Keratinocyte (primary cell): Measurements from ENCODE around the gene GKN1. TPM values are rescaled to one million over a fixed set of nuclear protein-coding genes. Genes with fewer than 3 reads are reported as not detected.
"Not testable (repeated sequence)": the region's sequence is repeated elsewhere in the genome, so short reads cannot be mapped to it uniquely, and the experiment has no call there.

Source experiments
- DNase-seq: peaks from one replicate; pipeline ENCODE4 v3.0.0-alpha.2; 2011; ENCODE audit warnings: low read depth, missing footprints, low spot score
- FAIRE-seq: peaks from 2 replicates; lab custom pipeline; 2011; peaks lifted over from hg19 to GRCh38; lab: Jason Lieb, UNC
- H2AFZ ChIP-seq: 2 replicates; pipeline ENCODE4 v1.6.0; 2012; ENCODE audit warnings: low read length, control low read depth, inconsistent platforms; ENCODE audit not compliant: control insufficient read depth
- H3K27ac ChIP-seq: 2 replicates; pipeline ENCODE4 v1.5.1; 2011; ENCODE audit warnings: low read length; ENCODE audit not compliant: control insufficient read depth, insufficient read depth
- H3K27me3 ChIP-seq: 3 replicates; pipeline ENCODE4 v1.6.0; 2011; ENCODE audit warnings: low read length; ENCODE audit not compliant: control insufficient read depth, insufficient read depth; ENCODE audit errors: extremely low read depth
- H3K36me3 ChIP-seq, 2 experiments: 2 replicates in 1 of 2; 3 replicates in 1 of 2; pipeline ENCODE4 v1.5.1; 2011; ENCODE audit warnings: low read length in 2 of 2, mild to moderate bottlenecking in 1 of 2; ENCODE audit not compliant: control insufficient read depth in 2 of 2, insufficient read depth in 2 of 2; ENCODE audit errors: extremely low read depth in 1 of 2
- H3K4me1 ChIP-seq: 3 replicates; pipeline ENCODE4 v1.5.1; 2011; ENCODE audit warnings: low read length; ENCODE audit not compliant: control insufficient read depth, insufficient read depth; ENCODE audit errors: extremely low read depth
- H3K4me2 ChIP-seq: 3 replicates; pipeline ENCODE4 v1.6.0; 2011; ENCODE audit warnings: low read depth, low read length; ENCODE audit not compliant: control insufficient read depth, insufficient read depth; ENCODE audit errors: extremely low read depth
- H3K4me3 ChIP-seq, 3 experiments: fragments of 200-600 bp in 1 of 3; sonication (generic) in 1 of 3; 2 replicates in 2 of 3; 3 replicates in 1 of 3; pipeline ENCODE4 v1.5.1; 2011 to 2016; ENCODE audit warnings: low read length in 3 of 3, mild to moderate bottlenecking in 3 of 3, control low read depth in 2 of 3, inconsistent platforms in 1 of 3, low read depth in 1 of 3, mixed read lengths in 1 of 3, mixed run types in 1 of 3, moderate library complexity in 1 of 3; ENCODE audit not compliant: control insufficient read depth in 2 of 3, insufficient read depth in 2 of 3; ENCODE audit errors: extremely low read depth in 1 of 3
- H3K79me2 ChIP-seq: 2 replicates; pipeline ENCODE4 v1.6.0; 2012; ENCODE audit warnings: low read length; ENCODE audit not compliant: control insufficient read depth, insufficient read depth
- H3K9ac ChIP-seq: 3 replicates; pipeline ENCODE4 v1.6.0; 2011; ENCODE audit warnings: low read length; ENCODE audit not compliant: control insufficient read depth, insufficient read depth; ENCODE audit errors: extremely low read depth
- H3K9me1 ChIP-seq: 3 replicates; pipeline ENCODE4 v1.6.0; 2011; ENCODE audit warnings: low read length; ENCODE audit not compliant: control insufficient read depth, insufficient read depth; ENCODE audit errors: extremely low read depth
- H3K9me3 ChIP-seq: 2 replicates; pipeline ENCODE4 v1.5.1; 2012; ENCODE audit warnings: low read depth, low read length; ENCODE audit not compliant: control insufficient read depth
- H4K20me1 ChIP-seq: 3 replicates; pipeline ENCODE4 v1.6.0; 2011; ENCODE audit warnings: low read length; ENCODE audit not compliant: control insufficient read depth, insufficient read depth; ENCODE audit errors: extremely low read depth
- CTCF ChIP-seq, 3 experiments: IDR thresholded peaks in 1 of 3; conservative IDR thresholded peaks in 1 of 3; optimal IDR thresholded peaks in 1 of 3; 2 replicates in 2 of 3; 3 replicates in 1 of 3; pipeline versions ENCODE3 to v1.5.1; 2011; ENCODE audit warnings: low read length in 3 of 3, mild to moderate bottlenecking in 3 of 3, moderate library complexity in 2 of 3, control low read depth in 1 of 3, inconsistent platforms in 1 of 3; ENCODE audit not compliant: insufficient read depth in 2 of 3; ENCODE audit errors: extremely low read depth in 1 of 3
- EZH2 ChIP-seq: IDR thresholded peaks from one replicate; pipeline ENCODE4 v1.6.1; 2012; ENCODE audit warnings: inconsistent platforms, mild to moderate bottlenecking, low read length, moderate library complexity
- dilution Hi-C: fragments of 300-500 bp; cut with MboI; formaldehyde crosslinking; loops from one replicate; pipeline ENCODE4 v1.7.0; 2020; ENCODE audit warnings: low sequenced_read_pairs; ENCODE audit not compliant: extremely low pct_ligation_motif_present
- polyA plus RNA-seq, 5 experiments: library from polyadenylated mRNA; depleted of rRNA in 3 of 5; stranded (reverse) in 3 of 5; stranded (forward) in 1 of 5; unstranded in 1 of 5; fragments of >200 nt; gene quantifications; 1 replicate in 1 of 5; 2 replicates in 3 of 5; 3 replicates in 1 of 5; pipeline versions ENCODE4 v1.2.1 to v1.2.3, GENCODE V29; 2011 to 2012; ENCODE audit warnings: missing spikeins in 2 of 5, low read depth in 1 of 5, low replicate concordance in 1 of 5

The GKN1 gene
- polyA plus RNA-seq, 1 donor (not counting 4 experiments of a cell fraction or from before 2014, with no cell fraction given), result 0.49 TPM

- no peaks in the 10 kb centered on the region for H3K9me3 ChIP-seq
- no peaks in the 10 kb centered on the region for H3K79me2 ChIP-seq
- no peak for DNase-seq
- dilution Hi-C loops, result no loop called here
- no peak overlapping the region for H3K4me3 ChIP-seq
- no peak for FAIRE-seq
- H3K36me3 ChIP-seq, result no peaks in the 10 kb centered on the region
- TF ChIP-seq CTCF (optimal IDR thresholded peaks at IDR 0.05 in 1 of 3, IDR thresholded peaks at IDR 0.05 in 1 of 3, conservative IDR thresholded peaks at IDR 0.05 in 1 of 3; ENCODE audit: extremely low read depth in 1 of 3, insufficient read depth in 2 of 3, low read length in 3 of 3) (no peak), EZH2 (no peak)
- H3K27ac ChIP-seq, result no peak overlapping the region
- no peaks in the 10 kb centered on the region for H3K9me1 ChIP-seq
- no peaks in the 10 kb centered on the region for H4K20me1 ChIP-seq
- H3K4me1 ChIP-seq, result no peaks in the 10 kb centered on the region
- no peak overlapping the region for H3K9ac ChIP-seq
- H3K27me3 ChIP-seq, result no peaks in the 10 kb centered on the region
- H2AFZ ChIP-seq, result no peak overlapping the region
- no peak overlapping the region for H3K4me2 ChIP-seq
These were observed 22.5 kb upstream of the GKN1 start for GRCh38 chr2:68951899-68952298.

GRCh38 chr2:68952887-68953521, 21.4 kb upstream of the GKN1 start, which contains the start of gene GKN2:
GKN2 (minus strand) TSS chr2:68952893; CDS start chr2:68952861, 32 bp downstream.
- no peak within 1 kb of the TSS for H3K9ac ChIP-seq
- H3K9me1 ChIP-seq, result no peaks in the 10 kb centered on the region
- H3K4me2 ChIP-seq, result no peak within 1 kb of the TSS
- DNase-seq (no peak), FAIRE-seq (no peak)
- H3K4me1 ChIP-seq, result no peaks in the 10 kb centered on the region
- H3K27me3 ChIP-seq, result no peaks in the 10 kb centered on the region
- no peak within 1 kb of the TSS for H3K4me3 ChIP-seq
- H2AFZ ChIP-seq, result no peak within 1 kb of the TSS
- TF ChIP-seq CTCF (optimal IDR thresholded peaks at IDR 0.05 in 1 of 3, IDR thresholded peaks at IDR 0.05 in 1 of 3, conservative IDR thresholded peaks at IDR 0.05 in 1 of 3; ENCODE audit: extremely low read depth in 1 of 3, insufficient read depth in 2 of 3, low read length in 3 of 3), result no peak
- no peak for TF ChIP-seq EZH2
- dilution Hi-C loops, result no loop called here
- H3K36me3 ChIP-seq, result no peaks in the 10 kb centered on the region
- no peak within 1 kb of the TSS for H3K27ac ChIP-seq
- H3K9me3 ChIP-seq, result no peaks in the 10 kb centered on the region
- no peaks in the 10 kb centered on the region for H3K79me2 ChIP-seq
- no peaks in the 10 kb centered on the region for H4K20me1 ChIP-seq

GRCh38 chr2:68955432-68955831, 19.0 kb upstream of the GKN1 start:
- dilution Hi-C loops, H3K27ac ChIP-seq, FAIRE-seq, H3K36me3 ChIP-seq, H3K4me2 ChIP-seq, H3K79me2 ChIP-seq, H3K9ac ChIP-seq, H3K9me1 ChIP-seq, H2AFZ ChIP-seq, H3K9me3 ChIP-seq, H4K20me1 ChIP-seq, H3K4me1 ChIP-seq, DNase-seq, H3K4me3 ChIP-seq, H3K27me3 ChIP-seq: not testable (repeated sequence)
